HG02938 (cell line): Measurements from ENCODE around the gene STIP1.
"Not testable (repeated sequence)": the region's sequence is repeated elsewhere in the genome, so short reads cannot be mapped to it uniquely, and the experiment has no call there.

Experiments
- ATAC-seq: cut with Tn5 transposase; IDR thresholded peaks from one replicate; pipeline ENCODE4 v1.9.1; 2021; ENCODE audit warnings: mild to moderate bottlenecking, moderate library complexity; ENCODE audit not compliant: unreplicated experiment

Gene STIP1

GRCh38 chr11:64157631-64158394, 28.2 kb upstream of the STIP1 start:
- ATAC-seq = no peak

GRCh38 chr11:64161037-64161436, 24.9 kb upstream of the STIP1 start:
- no peak for ATAC-seq

- not testable (repeated sequence) for ATAC-seq
Observed at GRCh38 chr11:64162769-64163168, 23.2 kb upstream of the STIP1 start.

DNA sequence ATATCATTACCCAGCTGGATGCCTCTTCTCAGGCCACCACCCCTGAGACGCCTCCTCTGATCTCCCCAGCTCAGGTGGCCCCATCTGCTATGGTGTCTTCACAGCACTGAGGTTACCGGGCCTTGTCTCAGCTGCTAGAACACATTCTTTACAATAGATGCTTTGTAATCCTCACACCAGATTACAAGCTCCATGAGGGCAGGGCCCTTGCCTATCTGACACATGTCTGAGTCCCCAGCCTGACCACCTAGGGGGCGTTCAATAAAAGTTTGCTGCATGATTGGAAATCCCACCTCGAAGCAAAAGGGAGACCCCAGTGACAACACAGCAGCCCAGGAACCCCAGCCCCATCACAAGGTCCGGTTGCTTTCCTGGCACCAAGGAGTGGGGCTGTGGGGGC, 22.0 kb upstream of the STIP1 start:
- ATAC-seq = no peak

DNA sequence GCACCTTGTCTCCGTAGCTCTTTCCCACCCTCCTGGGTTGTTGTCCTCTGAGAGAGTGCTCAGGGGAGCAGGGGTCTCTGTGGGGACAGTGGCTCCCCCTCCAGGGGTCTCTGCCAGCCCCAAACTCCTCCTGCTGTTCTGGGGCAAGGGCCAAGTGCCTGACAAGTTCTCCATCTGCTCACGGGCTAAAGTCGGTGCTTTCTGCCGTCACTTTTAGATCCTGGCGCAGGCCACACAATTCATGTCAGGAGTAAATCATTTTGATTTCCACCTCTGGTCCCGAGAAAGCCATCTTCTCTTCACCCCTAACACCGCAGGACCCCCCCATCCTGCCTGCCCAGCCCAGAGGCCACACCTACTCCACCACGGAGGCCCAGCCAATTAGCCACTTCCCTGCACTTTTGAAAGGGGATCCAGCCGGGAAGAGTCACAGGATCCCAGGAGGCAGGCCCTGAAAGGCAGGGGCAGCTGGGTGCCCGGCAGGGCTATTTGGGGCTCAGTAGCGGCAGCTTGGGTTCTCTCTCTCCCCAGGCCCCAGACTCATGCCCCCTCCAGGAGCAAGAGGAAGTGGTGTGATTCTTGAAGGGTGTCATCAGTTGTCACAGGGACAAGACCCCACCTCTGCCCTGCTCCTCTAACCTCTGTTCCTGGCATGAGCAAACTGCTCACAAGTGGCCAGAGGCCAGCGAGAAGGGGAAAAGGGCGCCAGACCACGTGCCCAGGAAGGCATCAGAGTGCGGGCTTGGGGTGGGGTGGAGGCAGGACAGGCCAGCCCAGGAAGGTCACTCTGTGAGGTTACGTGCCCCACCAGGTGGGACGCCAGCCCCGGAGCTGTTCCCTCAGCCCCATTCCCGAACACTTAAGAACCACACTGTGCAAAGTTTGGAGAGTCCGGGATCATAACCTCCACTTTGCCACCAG, 21.3 kb upstream of the STIP1 start:
- no peak for ATAC-seq

DNA sequence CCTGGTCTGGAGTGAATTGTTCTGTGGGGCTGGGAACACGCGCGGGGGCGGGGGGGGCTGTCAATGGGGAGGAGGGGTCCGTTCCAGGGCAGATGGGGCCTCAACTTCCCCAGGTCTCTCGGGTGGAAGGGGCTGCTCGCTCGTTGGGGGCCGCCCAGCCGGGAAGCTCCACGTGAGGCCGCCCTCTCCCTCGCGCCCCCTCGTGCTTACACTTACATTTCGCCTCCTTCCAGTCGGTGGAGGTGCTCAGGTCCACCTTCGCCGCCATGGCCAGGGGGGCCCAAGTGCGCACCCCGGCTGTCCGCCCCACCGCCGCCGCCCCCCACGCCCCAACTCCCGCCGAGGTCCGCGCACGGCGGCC, 20.5 kb upstream of the STIP1 start:
- no peak for ATAC-seq

DNA sequence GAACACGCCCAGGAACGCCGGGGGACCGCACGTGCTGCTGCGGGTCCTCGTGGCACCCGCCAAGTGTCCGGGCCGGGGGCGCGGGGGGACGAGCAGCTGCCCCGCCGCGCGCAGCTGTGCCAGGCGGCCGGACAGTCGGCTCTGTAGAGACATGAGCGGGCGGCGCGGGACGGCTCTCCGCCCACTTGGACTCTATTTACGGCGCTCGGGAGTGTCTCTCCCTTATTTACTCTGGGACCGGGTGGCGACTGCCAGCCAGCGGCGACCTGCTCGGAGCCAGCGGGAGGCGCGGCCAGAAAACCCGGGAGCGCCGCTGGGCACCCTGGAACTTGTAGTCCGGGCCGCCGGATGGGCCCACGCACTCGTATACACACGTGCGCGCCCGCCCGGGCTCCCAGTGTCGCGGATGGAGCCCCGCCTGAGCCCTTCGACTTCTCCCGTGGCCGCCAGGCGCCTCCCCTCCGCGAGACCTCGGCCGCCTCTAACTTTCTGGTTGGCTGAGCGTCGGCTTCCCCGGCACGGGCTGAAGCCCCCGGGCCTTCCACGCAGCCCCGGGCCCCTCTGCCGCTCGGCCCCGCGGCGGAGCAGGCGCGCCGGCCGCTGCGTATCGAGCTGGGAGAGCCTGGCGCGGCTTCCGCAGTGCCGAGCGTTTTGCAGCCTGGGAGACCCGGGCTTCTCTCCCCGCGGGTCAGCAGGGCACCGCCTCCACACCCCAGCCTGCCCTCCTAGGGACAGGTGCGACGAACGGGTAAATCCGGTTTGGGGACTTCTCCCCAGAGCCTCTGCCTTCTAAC, 19.9 kb upstream of the STIP1 start, which contains the start of gene MACROD1:
Gene MACROD1, minus strand, starts transcription at position 272 of the 794 bp plus-strand sequence. Its CDS starts 119 bp downstream, at position 153.
- peak; percentile 63 for ATAC-seq

DNA sequence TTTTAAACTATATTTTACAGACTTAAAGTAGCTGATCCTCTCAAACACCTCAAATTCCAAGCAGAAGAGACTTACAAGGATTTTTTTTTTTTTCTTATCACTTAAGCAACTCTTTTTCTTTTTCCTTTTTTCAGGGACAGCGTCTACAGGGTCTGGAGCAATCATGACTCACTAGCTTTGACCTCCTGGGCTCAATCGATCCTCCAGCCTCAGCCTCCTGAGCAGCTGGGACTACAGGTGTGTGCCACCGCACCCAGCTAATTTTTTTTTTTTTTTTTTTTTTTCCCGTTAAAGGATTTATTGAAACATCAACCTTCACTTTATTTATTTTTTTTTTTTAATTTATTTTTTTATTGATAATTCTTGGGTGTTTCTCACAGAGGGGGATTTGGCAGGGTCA, 15.6 kb upstream of the STIP1 start:
- no peak for ATAC-seq

DNA sequence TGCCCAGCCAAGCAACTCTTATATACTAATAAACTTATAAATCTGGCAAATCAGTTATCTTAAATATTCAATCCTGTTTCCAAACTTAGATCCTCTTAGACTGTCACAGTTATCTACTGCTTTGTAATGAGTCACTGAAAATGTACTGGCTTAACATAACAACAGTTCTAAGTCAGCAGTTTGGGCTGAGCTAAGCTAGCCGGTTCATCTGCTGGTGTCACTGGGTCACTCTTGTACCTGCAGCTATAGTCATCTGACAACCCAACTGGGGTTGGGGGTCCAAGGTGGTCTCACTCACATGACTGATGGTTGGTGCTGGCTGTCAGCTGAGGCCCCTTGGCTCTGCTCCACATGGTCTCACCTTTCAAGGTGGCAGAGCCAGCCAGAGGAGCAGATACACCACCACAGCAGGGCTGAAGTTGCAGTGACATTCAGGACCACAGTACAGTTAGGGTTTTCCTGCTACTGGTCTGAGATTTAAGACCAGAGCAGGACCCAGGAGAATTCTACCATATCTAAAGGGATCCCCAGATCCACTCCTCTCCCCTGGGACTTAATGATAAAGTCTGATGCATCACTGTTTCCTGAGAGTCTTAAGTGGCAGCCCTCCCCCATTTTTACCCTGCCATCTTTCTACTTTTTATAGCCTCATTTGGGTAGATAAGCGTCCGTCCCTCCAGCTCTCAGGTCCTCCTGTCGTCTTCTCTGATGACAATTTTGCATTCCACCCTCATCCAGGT, 12.2 kb upstream of the STIP1 start:
- ATAC-seq = no peak

DNA sequence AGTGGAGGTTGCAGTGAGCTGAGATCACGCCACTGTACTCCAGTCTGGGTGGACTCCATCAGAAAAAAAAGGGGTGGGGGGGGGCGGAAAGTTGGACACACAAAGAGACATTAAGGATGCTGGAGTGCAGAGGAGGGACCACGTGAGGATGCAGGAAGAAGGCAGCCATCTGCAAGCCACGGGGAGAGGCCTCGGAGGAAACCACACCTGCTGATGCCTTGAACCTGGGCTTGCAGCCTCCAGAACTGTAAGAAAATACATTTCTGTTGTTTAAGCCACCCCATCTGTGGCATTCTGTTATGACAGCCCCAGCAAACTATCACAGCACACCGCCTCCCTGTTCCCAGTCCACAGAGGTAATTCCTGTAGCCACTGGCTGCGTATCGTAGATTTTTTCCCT, 9.2 kb upstream of the STIP1 start:
- ATAC-seq = no peak

DNA sequence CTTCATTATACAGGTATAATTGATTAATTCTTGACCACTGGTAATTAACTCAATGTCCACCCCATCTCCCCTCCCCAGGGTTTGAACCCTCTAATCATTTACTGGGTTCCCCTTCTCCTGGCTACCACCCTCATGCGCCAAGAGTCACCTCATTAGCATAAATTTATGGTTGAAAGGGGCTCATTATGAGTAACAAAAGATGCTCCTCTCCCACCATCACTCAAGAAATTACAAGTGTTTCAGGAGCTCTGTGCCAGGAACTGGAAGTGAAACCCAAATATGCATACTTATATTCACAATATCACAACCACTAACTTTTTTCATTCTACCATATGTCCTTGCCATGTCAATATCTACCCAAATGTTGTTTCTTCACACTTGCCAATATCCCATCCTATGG, 7.8 kb upstream of the STIP1 start:
- no peak for ATAC-seq

DNA sequence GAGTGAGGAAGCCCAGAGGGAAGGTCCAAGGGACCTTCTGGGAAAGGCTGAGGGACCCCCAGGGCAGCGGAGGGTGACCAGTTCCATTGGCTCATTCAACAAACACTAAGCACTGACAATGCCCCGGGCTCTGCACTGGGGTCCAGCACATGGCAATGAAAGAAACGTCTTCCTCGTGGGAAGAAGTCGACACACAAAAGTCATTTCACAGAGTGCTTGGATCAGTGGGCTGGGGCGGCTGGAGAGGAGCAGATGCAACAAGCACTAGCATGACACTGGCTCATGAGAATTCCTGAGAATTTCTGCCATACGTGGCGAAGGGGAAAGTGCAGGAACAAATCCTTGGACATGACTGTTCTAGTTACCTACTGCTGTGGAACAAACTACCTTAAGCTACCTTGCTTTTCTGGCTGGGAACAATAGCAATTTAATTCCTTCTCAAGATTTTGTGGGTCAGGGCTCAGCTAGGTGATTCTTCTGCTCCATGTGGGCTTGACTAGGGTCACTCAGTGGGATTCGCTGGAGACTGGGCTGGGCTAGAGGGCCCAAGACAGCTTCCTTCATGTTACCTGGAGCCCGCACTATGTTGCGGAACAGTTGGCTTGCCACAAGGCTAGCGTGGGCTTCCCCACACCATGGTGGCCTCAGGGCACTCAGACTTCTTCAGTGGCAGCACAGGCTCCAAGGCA, 6.9 kb upstream of the STIP1 start:
- no peak for ATAC-seq

DNA sequence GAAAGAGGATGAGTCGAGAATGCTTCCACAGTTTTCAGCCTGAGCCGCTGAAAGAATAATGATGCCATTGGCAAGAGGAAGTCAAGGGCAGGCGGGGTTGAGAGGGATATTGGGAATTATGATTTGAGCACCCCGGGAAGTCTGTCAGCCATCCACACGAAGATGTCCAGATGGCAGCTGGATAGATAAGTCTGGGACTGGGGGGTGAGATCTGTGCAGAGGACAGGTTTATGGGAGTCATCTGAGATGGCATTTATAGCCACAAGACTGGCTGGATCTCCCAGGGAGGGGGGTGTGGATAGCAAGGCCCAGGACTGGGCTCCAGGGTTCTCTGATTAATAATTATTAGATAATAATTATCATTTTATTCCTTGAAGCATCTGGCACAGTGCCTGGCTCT, 5.1 kb upstream of the STIP1 start:
- no peak for ATAC-seq

- ATAC-seq = no peak
Observed at GRCh38 chr11:64181506-64182411, 4.2 kb upstream of the STIP1 start.

GRCh38 chr11:64183890-64184289, 2.1 kb upstream of the STIP1 start:
- ATAC-seq = no peak

GRCh38 chr11:64185175-64185692, 737 bp upstream of the STIP1 start:
- ATAC-seq = peak; percentile 1

GRCh38 chr11:64186492-64187165, 658 bp downstream of the STIP1 start:
- no peak for ATAC-seq

GRCh38 chr11:64192434-64192833, 6.5 kb downstream of the STIP1 start:
- ATAC-seq = no peak
